GM12878 (cell line): ENCODE results near the gene NDUFA11. TPM values are rescaled to one million over a fixed set of nuclear protein-coding genes. Genes with fewer than 3 reads are reported as not detected.

Experiments
- ATAC-seq: fragments of 200-7000 bp; cut with Tn5 transposase; 3 replicates; pipeline ENCODE4 v1.9.1; 2020; ENCODE audit warnings: mild to moderate bottlenecking, moderate library complexity
- BruUV-seq: library from RNA; stranded (reverse); fragments of 400-500 nt; replicated peaks from 2 replicates; lab custom pipeline; 2021; lab: Mats Ljungman, UMichigan
- CTCF ChIA-PET: fragments of 300-600 bp; sonication (Branson Sonifier 250); formaldehyde crosslinking; extraction: SDS; loops from one replicate; lab custom pipeline; 2021; ENCODE audit warnings: inconsistent platforms; lab: Yijun Ruan, JAX
- POLR2A ChIA-PET: fragments of 350-600 bp; formaldehyde crosslinking; extraction: SDS; loops from one replicate; lab custom pipeline; 2021; ENCODE audit warnings: inconsistent platforms; lab: Charles Lee
- RAD21 ChIA-PET: fragments of 300-600 bp; sonication (Branson Sonifier 250); formaldehyde crosslinking; loops from one replicate; lab custom pipeline; 2023; ENCODE audit warnings: antibody characterized with exemption; ENCODE audit not compliant: unreplicated experiment; lab: Charles Lee
- SMC1A ChIA-PET: fragments of 300-600 bp; sonication (Branson Sonifier 250); formaldehyde crosslinking; loops from one replicate; lab custom pipeline; 2023; ENCODE audit not compliant: unreplicated experiment, uncharacterized antibody; lab: Charles Lee
- DNase-seq: peaks from one replicate; pipeline ENCODE4 v3.0.0-alpha.2; 2011; ENCODE audit warnings: low read depth, low spot score
- FAIRE-seq: peaks from 3 replicates; lab custom pipeline; 2011; peaks lifted over from hg19 to GRCh38; lab: Jason Lieb, UNC
- H2AFZ ChIP-seq: 2 replicates; pipeline ENCODE4 v1.6.0; 2011; ENCODE audit warnings: low read depth, low read length, control low read depth; ENCODE audit not compliant: control insufficient read depth
- H3K27ac ChIP-seq: 2 replicates; pipeline ENCODE4 v1.5.1; 2011; ENCODE audit warnings: control low read depth; ENCODE audit not compliant: control insufficient read depth, insufficient read depth
- H3K27me3 ChIP-seq, 2 experiments: replicated peaks in 1 of 2; 2 replicates each; pipeline versions ENCODE4 v1.6.0 to v1.6.1; 2011; ENCODE audit warnings: low read length in 1 of 2; ENCODE audit not compliant: control insufficient read depth in 2 of 2, insufficient read depth in 2 of 2
- H3K36me3 ChIP-seq, 2 experiments: 2 replicates each; pipeline ENCODE4 v1.5.1; 2011; ENCODE audit warnings: low read length in 1 of 2; ENCODE audit not compliant: control insufficient read depth in 2 of 2, insufficient read depth in 2 of 2
- H3K4me1 ChIP-seq: 2 replicates; pipeline ENCODE4 v1.6.1; 2011; ENCODE audit warnings: mild to moderate bottlenecking, low read length, moderate library complexity, mixed read lengths; ENCODE audit not compliant: control insufficient read depth, insufficient read depth
- H3K4me2 ChIP-seq: 2 replicates; pipeline ENCODE4 v1.6.0; 2011; ENCODE audit warnings: control low read depth; ENCODE audit not compliant: control insufficient read depth, insufficient read depth
- H3K4me3 ChIP-seq: fragments of 200-600 bp; sonication (generic); 2 replicates; pipeline ENCODE4 v1.5.1; 2016
- H3K79me2 ChIP-seq: 2 replicates; pipeline ENCODE4 v1.6.0; 2011; ENCODE audit warnings: low read length; ENCODE audit not compliant: control insufficient read depth, insufficient read depth
- H3K9ac ChIP-seq: 2 replicates; pipeline ENCODE4 v1.8.0; 2011; ENCODE audit warnings: low read length, control low read depth, mixed read lengths; ENCODE audit not compliant: control insufficient read depth, insufficient read depth
- H3K9me3 ChIP-seq: replicated peaks from 3 replicates; pipeline ENCODE4 v1.5.1; 2011; ENCODE audit warnings: mild to moderate bottlenecking, low read length; ENCODE audit not compliant: control insufficient read depth, insufficient read depth
- H4K20me1 ChIP-seq: 2 replicates; pipeline ENCODE4 v1.6.0; 2011; ENCODE audit not compliant: control insufficient read depth, insufficient read depth
- ATF3 ChIP-seq: IDR thresholded peaks from 2 replicates; pipeline ENCODE4 v1.6.1; 2011; ENCODE audit warnings: low read depth, mild to moderate bottlenecking, low read length, moderate library complexity, borderline replicate concordance; ENCODE audit errors: extremely low read depth
- E2F8 ChIP-seq: fragments of 450-650 bp; IDR thresholded peaks from 2 replicates; pipeline ENCODE4 v1.6.1; 2018; ENCODE audit warnings: mild to moderate bottlenecking, low read depth, moderate library complexity; ENCODE audit not compliant: partially characterized antibody
- EGR1 ChIP-seq, 2 experiments: IDR thresholded peaks; 1 replicate in 1 of 2; 2 replicates in 1 of 2; pipeline ENCODE4 v1.6.1; 2011 to 2012; ENCODE audit warnings: low read depth in 2 of 2, low read length in 2 of 2, borderline replicate concordance in 1 of 2, mild to moderate bottlenecking in 1 of 2, moderate library complexity in 1 of 2
- FOXK2 ChIP-seq: fragments of 450-650 bp; IDR thresholded peaks from 2 replicates; pipeline ENCODE4 v1.6.1; 2017; ENCODE audit warnings: mild to moderate bottlenecking, moderate library complexity
- HCFC1 ChIP-seq: fragments of 150-350 bp; IDR thresholded peaks from 2 replicates; pipeline ENCODE4 v1.6.1; 2014; ENCODE audit warnings: low read length
- LARP7 ChIP-seq: fragments of 450-650 bp; IDR thresholded peaks from 2 replicates; pipeline ENCODE4 v1.6.1; 2017; ENCODE audit warnings: mild to moderate bottlenecking
- NKRF ChIP-seq: fragments of 450-650 bp; conservative IDR thresholded peaks from 2 replicates; pipeline ENCODE4 v1.6.1; 2017; ENCODE audit warnings: mild to moderate bottlenecking, moderate library complexity
- POLR2AphosphoS5 ChIP-seq: IDR thresholded peaks from 2 replicates; pipeline ENCODE4 v1.6.1; 2011; ENCODE audit warnings: mild to moderate bottlenecking, low read length, inconsistent platforms
- RBBP5 ChIP-seq: fragments of 200-600 bp; sonication (generic); conservative IDR thresholded peaks from 2 replicates; pipeline ENCODE4 v1.6.1; 2016
- SIN3A ChIP-seq: IDR thresholded peaks from 2 replicates; pipeline ENCODE4 v1.6.1; 2012; ENCODE audit warnings: low read depth, low read length, improper control_type of control experiment
- SMAD5 ChIP-seq: IDR thresholded peaks from 2 replicates; pipeline ENCODE4 v1.6.1; 2016; ENCODE audit warnings: antibody characterized with exemption, low read depth
- SUPT20H ChIP-seq: IDR thresholded peaks from 2 replicates; pipeline ENCODE4 v1.6.1; 2011; ENCODE audit warnings: low read depth, mild to moderate bottlenecking, low read length, moderate library complexity, borderline replicate concordance; ENCODE audit not compliant: control insufficient read depth
- YY1 ChIP-seq: IDR thresholded peaks from 2 replicates; pipeline ENCODE4 v1.6.1; 2011; ENCODE audit warnings: low read depth, mild to moderate bottlenecking, low read length
- WGBS: methylation state at CpG from one replicate; pipeline ENCODE4 v1.1.6; 2016; ENCODE audit warnings: low lambda C conversion rate; ENCODE audit not compliant: insufficient replicate concordance, insufficient coverage; ENCODE audit errors: missing lambda C conversion rate; 5-methylcytosine and 5-hydroxymethylcytosine counted together
- in situ Hi-C: fragments of 300-500 bp; cut with MboI; formaldehyde crosslinking; loops from 9 replicates; pipeline ENCODE4 v1.14.3; 2018; ENCODE audit warnings: mixed read lengths
- intact Hi-C: fragments of 100-400 bp; cut with micrococcal nuclease; formaldehyde crosslinking; loops from one replicate; pipeline ENCODE4 v1.14.2; 2022; ENCODE audit not compliant: unreplicated experiment
- polyA plus RNA-seq, 11 experiments: library from polyadenylated mRNA; depleted of rRNA in 4 of 11; unstranded in 6 of 11; stranded (reverse) in 5 of 11; fragments of >200 nt; fragmentation: Nextera tagmentation in 4 of 11; fragmentation: Illumina TruSeq in 1 of 11; extraction: Ambion mirVana in 4 of 11; extraction: Trizol in 1 of 11; gene quantifications; 1 replicate in 1 of 11; 2 replicates in 10 of 11; pipeline versions ENCODE4 v1.2.1 to v1.2.3, GENCODE V29; 2011 to 2016; ENCODE audit warnings: inconsistent platforms in 2 of 11, missing spikeins in 2 of 11, low read depth in 1 of 11
- total RNA-seq, 4 experiments: library from RNA; depleted of rRNA in 3 of 4; stranded (reverse); fragments of >200 nt in 3 of 4; fragmentation: Illumina TruSeq in 1 of 4; extraction: Trizol in 1 of 4; gene quantifications; 2 replicates each; pipeline versions ENCODE4 v1.2.1 to v1.2.3, GENCODE V29; 2013 to 2021

The NDUFA11 gene
- total and polyA plus RNA-seq, 10 of the 15 experiments (the other 5 are each of a cell fraction or from before 2014, with no cell fraction given): 108 to 600 (median 289) TPM

- WGBS: 91% methylated on average over 10 of the region's 13 CpGs
- ChIA-PET RAD21 (no interaction called here), CTCF (interaction anchor here (2.6 kb wide), 1 partner anchor 21 kb away, joined by 10 read pairs; no protein-coding TSS in a partner anchor), SMC1A (no interaction called here), POLR2A (interaction anchor here (0.6 kb wide), 1 partner anchor 184 kb away, joined by 6 read pairs; no protein-coding TSS in a partner anchor)
- H3K27ac ChIP-seq: no peak overlapping the region
- H3K9me3 ChIP-seq: no peaks in the 10 kb centered on the region
- peaks cover 10 to 26% of the 10 kb centered on the region in 2 experiments; a peak in 3 of 4 replicates for H3K36me3 ChIP-seq
- in situ Hi-C loops: no loop called here
- DNase-seq (no peak), ATAC-seq (no peak), FAIRE-seq (no peak)
- H3K4me1 ChIP-seq: peaks cover 10% of the 10 kb centered on the region
- no peak overlapping the region for H2AFZ ChIP-seq
- TF ChIP-seq E2F8 (no peak), ATF3 (no peak), SUPT20H (no peak), POLR2AphosphoS5 (no peak), SMAD5 (no peak), SIN3A (no peak), YY1 (no peak), EGR1 (IDR thresholded peaks at IDR 0.05; ENCODE audit: borderline replicate concordance in 1 of 2, low read depth in 2 of 2, low read length in 2 of 2) (no peak), HCFC1 (no peak), FOXK2 (no peak), LARP7 (no peak), NKRF (no peak), RBBP5 (no peak)
- peaks cover 16% of the 10 kb centered on the region for H3K79me2 ChIP-seq
- no TSS peak for BruUV-seq
- H3K4me2 ChIP-seq: no peak overlapping the region
- H3K27me3 ChIP-seq: no peaks in the 10 kb centered on the region
- no peaks in the 10 kb centered on the region; the same call in 1 of the 2 replicates for H4K20me1 ChIP-seq
- no peak overlapping the region for H3K4me3 ChIP-seq
- H3K9ac ChIP-seq: no peak overlapping the region
- intact Hi-C loops: no loop called here
Observed at GRCh38 chr19:5947435-5947834, 43.8 kb upstream of the NDUFA11 start.
